ENCODE results near the gene KLLN.
"Not testable (repeated sequence)": the region's sequence is repeated elsewhere in the genome, so short reads cannot be mapped to it uniquely, and the experiment has no call there.

Gene KLLN

DNA sequence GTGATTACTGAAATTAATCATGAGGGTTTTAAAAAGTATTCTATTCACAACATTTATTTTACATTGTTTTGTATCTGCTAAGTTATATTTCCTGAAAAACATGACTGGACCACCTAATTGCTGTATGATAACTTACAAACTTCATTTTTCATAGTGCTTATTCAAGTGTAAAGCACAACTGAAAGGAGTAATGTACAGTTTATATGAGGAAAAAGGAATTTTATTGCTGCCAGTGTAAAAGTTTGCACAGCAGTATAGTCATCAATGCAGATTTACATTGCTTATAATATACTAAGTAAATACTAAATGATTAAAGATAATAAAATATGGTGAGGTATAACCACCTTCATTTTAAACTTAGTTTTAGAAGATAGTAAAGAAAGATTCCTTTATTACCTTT is 4.1 kb upstream of the KLLN start:
- no peak for DNase-seq (ENCODE audit: extremely low read depth in 1 of 2, low read depth in 1 of 2)

GRCh38 chr10:87866412-87866974 is 3.2 kb upstream of the KLLN start:
- DNase-seq (ENCODE audit: extremely low read depth in 1 of 2, low read depth in 1 of 2) = no peak

DNA sequence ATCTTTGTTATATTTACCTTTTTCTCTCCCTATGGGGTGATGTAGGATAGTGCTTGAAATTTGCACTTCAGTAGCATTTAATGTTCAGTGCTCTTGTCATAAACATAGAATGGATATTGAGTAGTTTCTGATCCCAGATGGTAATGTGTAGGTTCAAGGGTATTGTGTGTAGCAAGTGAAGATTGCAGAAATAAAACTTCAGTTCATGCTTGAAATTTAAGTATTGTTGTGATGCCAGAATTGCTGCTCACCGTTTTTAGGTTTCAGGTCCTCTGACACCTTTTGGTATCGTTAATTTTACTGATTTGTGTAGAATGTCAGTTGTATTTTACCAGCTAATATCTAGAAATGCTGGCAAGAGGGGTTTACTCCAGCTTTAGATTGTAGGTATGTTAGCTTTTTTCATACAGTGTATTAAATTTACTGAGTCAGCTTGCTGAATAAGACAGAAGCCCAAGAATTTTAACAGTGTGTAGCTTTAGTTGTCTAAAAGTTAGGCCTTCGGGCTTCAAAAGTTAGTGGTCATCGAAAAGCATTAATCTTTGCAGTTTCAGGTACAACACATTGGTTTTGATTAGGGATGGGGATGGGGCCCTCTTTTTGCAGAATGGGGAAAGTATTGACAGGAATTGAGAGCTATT is 2.0 kb upstream of the KLLN start:
- no peak for DNase-seq (ENCODE audit: extremely low read depth in 1 of 2, low read depth in 1 of 2)

DNA sequence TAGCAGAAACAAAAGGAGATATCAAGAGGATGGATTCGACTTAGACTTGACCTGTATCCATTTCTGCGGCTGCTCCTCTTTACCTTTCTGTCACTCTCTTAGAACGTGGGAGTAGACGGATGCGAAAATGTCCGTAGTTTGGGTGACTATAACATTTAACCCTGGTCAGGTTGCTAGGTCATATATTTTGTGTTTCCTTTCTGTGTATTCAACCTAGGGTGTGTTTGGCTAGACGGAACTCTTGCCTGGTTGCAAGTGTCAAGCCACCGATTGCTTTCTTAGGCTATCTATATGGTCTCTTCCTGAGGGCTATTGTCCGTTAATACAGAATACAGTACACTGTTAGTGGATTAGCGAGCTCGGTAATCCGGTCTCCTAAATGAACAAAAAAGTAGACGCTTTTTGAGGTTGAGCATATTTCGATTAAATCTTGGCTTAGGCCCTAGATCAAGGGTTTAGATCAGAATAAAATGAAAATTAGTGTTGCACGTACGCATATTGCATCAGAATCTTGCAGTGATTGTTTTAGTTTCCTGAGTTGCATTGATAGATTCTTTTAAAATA is 1.2 kb upstream of the KLLN start:
- DNase-seq (ENCODE audit: extremely low read depth in 1 of 2, low read depth in 1 of 2) = no peak

DNA sequence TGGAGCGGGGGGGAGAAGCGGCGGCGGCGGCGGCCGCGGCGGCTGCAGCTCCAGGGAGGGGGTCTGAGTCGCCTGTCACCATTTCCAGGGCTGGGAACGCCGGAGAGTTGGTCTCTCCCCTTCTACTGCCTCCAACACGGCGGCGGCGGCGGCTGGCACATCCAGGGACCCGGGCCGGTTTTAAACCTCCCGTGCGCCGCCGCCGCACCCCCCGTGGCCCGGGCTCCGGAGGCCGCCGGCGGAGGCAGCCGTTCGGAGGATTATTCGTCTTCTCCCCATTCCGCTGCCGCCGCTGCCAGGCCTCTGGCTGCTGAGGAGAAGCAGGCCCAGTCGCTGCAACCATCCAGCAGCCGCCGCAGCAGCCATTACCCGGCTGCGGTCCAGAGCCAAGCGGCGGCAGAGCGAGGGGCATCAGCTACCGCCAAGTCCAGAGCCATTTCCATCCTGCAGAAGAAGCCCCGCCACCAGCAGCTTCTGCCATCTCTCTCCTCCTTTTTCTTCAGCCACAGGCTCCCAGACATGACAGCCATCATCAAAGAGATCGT is 690 bp upstream of the KLLN start:
- peak in 1 of 2 donors; percentile 16 for DNase-seq (ENCODE audit: extremely low read depth in 1 of 2, low read depth in 1 of 2)

DNA sequence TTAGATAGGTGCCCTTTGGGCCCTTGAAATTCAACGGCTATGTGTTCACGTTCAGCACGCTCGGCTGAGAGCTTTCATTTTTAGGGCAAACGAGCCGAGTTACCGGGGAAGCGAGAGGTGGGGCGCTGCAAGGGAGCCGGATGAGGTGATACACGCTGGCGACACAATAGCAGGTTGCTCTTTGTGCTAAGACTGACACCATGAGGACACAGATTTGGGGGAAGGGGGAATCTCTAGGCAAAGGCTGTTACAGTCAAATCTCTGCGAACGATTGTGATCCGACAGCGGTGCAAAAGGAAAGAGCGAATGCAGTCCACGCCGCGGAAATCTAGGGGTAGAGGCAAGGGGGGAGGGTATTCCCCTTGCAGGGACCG is 667 bp downstream of the KLLN start:
- peak; percentile 29 to 48 for DNase-seq (ENCODE audit: extremely low read depth in 1 of 2, low read depth in 1 of 2)

DNA sequence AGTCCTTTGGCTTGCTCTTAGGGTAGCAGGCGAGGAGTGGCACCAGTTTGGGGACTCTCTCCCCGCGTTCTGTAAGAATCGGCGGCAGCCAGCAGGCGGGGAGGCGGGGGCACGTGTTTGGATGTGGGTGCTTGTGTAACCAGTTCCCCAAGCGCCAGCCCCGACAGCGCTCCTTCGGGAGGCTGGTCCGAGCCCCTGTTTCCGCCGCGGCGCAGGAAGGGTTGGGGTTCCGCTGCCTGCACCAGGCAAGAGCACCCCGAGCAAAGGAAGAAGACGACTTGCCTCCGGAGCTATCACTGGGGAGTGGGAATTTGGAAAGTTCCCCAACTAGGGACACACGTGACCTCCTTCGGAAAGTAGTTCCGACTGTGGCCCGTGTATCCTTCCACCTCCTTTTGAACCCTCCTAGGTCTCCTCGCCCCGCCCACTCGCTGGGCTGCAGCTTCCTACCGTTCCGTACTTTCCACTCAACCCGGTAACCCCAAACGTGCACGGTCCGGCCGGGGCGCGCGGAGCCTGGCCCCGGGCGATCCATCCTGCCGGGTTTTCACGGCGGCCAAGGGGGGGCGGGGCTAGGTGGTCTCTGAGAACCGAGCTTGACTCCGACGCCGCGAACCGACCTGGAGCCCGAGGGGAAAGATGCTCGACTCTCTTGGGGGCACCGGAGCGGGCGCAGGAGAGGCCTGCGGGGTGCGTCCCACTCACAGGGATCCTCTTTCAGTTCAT is 1.2 kb downstream of the KLLN start:
- DNase-seq (ENCODE audit: extremely low read depth in 1 of 2, low read depth in 1 of 2) = peak; percentile 87 to 90

- no peak for DNase-seq (ENCODE audit: extremely low read depth in 1 of 2, low read depth in 1 of 2)
These were observed 1.8 kb downstream of the KLLN start for GRCh38 chr10:87861566-87861952.

- no peak for DNase-seq (ENCODE audit: extremely low read depth in 1 of 2, low read depth in 1 of 2)
These were observed 2.4 kb downstream of the KLLN start for GRCh38 chr10:87860816-87861403.

- no peak for DNase-seq (ENCODE audit: extremely low read depth in 1 of 2, low read depth in 1 of 2)
These were observed 3.1 kb downstream of the KLLN start for GRCh38 chr10:87860156-87860795.

DNA sequence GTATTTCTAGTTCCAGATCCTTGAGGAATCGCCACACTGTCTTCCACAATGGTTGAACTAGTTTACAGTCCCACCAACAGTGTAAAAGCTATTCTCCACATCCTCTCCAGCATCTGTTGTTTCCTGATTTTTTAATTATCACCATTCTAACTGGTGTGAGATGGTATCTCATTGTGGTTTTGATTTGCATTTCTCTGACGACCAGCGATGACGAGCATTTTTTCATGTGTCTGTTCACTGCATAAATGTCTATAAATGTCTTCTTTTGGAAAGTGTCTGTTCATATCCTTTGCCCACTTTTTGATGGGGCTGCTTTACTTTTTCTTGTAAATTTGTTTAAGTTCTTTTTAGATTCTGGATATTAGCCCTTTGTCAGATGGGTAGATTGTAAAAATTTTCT is 7.7 kb downstream of the KLLN start:
- not testable (repeated sequence) for DNase-seq (ENCODE audit: extremely low read depth in 1 of 2, low read depth in 1 of 2)

- not testable (repeated sequence) for DNase-seq (ENCODE audit: extremely low read depth in 1 of 2, low read depth in 1 of 2)
These were observed 8.1 kb downstream of the KLLN start for GRCh38 chr10:87855247-87855646.

- DNase-seq (ENCODE audit: extremely low read depth in 1 of 2, low read depth in 1 of 2) = no peak
These were observed 11.2 kb downstream of the KLLN start for GRCh38 chr10:87852089-87852488.

GRCh38 chr10:87850742-87851205 is 12.6 kb downstream of the KLLN start:
- DNase-seq (ENCODE audit: extremely low read depth in 1 of 2, low read depth in 1 of 2) = peak in 1 of 2 donors; percentile 23

DNA sequence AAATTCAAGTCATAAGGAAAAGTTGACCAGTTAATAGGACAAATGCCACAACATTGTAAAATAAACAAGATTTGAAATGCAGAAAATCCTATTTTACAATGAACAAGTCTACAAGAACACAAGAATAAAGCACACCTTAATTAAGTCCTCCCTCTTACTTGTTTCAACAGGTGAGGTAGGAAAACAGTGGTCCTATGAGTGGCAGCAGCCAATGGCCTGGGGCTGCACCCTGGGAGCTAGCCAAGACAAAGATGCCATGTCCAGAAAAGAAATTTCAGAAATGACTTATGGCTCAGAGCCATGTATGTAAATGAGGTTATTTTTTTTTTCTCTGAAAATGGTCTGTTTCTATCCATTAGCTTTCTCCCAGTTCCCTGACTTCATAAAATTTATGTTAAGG is 14.3 kb downstream of the KLLN start:
- no peak for DNase-seq (ENCODE audit: extremely low read depth in 1 of 2, low read depth in 1 of 2)

GRCh38 chr10:87847550-87847949 is 15.8 kb downstream of the KLLN start:
- no peak for DNase-seq (ENCODE audit: extremely low read depth in 1 of 2, low read depth in 1 of 2)

DNA sequence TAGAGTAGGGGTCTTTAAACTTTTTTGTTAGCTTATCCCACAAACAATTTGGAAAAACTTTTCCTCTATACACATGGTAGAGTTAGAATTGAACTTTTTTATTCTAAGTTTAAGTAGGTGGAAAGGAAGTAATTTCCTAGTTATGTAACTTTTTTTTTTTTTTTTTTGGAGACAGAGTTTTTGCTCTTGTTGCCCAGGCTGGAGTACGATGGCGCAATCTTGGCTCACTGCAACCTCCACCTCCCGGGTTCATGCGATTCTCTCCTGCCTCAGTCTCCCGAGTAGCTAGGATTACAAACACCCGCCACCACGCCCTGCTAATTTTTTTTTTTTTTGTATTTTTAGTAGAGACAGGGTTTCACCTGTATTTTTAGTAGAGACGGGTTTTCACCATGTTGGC is 16.6 kb downstream of the KLLN start:
- not testable (repeated sequence) for DNase-seq (ENCODE audit: extremely low read depth in 1 of 2, low read depth in 1 of 2)

GRCh38 chr10:87846023-87846422 is 17.3 kb downstream of the KLLN start:
- no peak for DNase-seq (ENCODE audit: extremely low read depth in 1 of 2, low read depth in 1 of 2)

DNA sequence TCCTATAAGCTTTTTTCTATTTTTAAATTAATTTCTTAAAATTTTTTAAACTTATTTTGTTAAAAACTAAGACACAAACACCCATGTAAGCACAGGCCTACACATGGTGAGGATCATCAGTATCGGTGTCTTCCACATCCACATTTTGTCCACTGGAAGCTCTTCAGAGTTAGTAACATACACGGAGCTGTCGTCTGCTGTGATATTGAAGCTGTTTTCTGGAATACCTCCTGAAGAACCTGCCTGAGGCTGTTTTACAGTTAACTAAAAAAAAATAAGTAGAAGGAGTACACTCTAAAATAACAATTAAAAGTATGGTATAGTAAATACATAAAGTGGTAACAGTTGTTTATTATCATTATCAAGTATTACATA is 17.7 kb downstream of the KLLN start:
- DNase-seq (ENCODE audit: extremely low read depth in 1 of 2, low read depth in 1 of 2) = no peak

- DNase-seq (ENCODE audit: extremely low read depth in 1 of 2, low read depth in 1 of 2) = no peak
These were observed 18.3 kb downstream of the KLLN start for GRCh38 chr10:87844837-87845623.
